ENCODE results near the gene SERPINE1. TPM values are rescaled to one million over a fixed set of nuclear protein-coding genes. Genes with fewer than 3 reads are reported as not detected.
"Not testable (repeated sequence)": the region's sequence is repeated elsewhere in the genome, so short reads cannot be mapped to it uniquely, and the experiment has no call there.

SERPINE1 gene
- total and polyA plus RNA-seq, 3 donors from 2014 or later: 5.6 to 7.6 (median 5.8) TPM

GRCh38 chr7:101089876-101090275, 37.0 kb upstream of the SERPINE1 start:
- H3K36me3 ChIP-seq (ENCODE audit: low read depth, missing control alignments): no peaks in the 10 kb centered on the region
- H3K9me3 ChIP-seq: no peaks in the 10 kb centered on the region
- 82 to 92% methylated on average over 5 to 9 of the region's 9 CpGs for WGBS, 2 donors
- H3K4me3 ChIP-seq: no peak overlapping the region
- no peak for DNase-seq
- no peak overlapping the region for H3K27ac ChIP-seq
- intact Hi-C loops (cut with DNase I; ENCODE audit: low total_unique reads): no loop called here
- no peaks in the 10 kb centered on the region for H3K27me3 ChIP-seq
- H3K4me1 ChIP-seq: peaks cover 14% of the 10 kb centered on the region
- TF ChIP-seq CTCF (IDR thresholded peaks at IDR 0.05) (no peak), POLR2A (IDR thresholded peaks at IDR 0.05) (no peak)

- H3K4me1 ChIP-seq; DNase-seq; H3K36me3 ChIP-seq (ENCODE audit: low read depth, missing control alignments); intact Hi-C loops (cut with DNase I; ENCODE audit: low total_unique reads); H3K27me3 ChIP-seq; H3K27ac ChIP-seq; H3K4me3 ChIP-seq; H3K9me3 ChIP-seq: not testable (repeated sequence)
- 47 to 81% methylated on average over 3 to 29 of the region's 53 CpGs for WGBS, 2 donors
These were observed 34.5 kb upstream of the SERPINE1 start for GRCh38 chr7:101092266-101092905.

- TF ChIP-seq CTCF (IDR thresholded peaks at IDR 0.05) (no peak), POLR2A (IDR thresholded peaks at IDR 0.05) (no peak)
These were observed 33.0 kb upstream of the SERPINE1 start for GRCh38 chr7:101093906-101094305.

GRCh38 chr7:101094376-101094775, 32.5 kb upstream of the SERPINE1 start:
- no peak overlapping the region for H3K4me3 ChIP-seq
- no peaks in the 10 kb centered on the region for H3K9me3 ChIP-seq
- no peaks in the 10 kb centered on the region for H3K36me3 ChIP-seq (ENCODE audit: low read depth, missing control alignments)
- H3K4me1 ChIP-seq: peaks cover under 1% of the 10 kb centered on the region
- intact Hi-C loops (cut with DNase I; ENCODE audit: low total_unique reads): no loop called here
- no peak for TF ChIP-seq CTCF (IDR thresholded peaks at IDR 0.05)
- no peak for TF ChIP-seq POLR2A (IDR thresholded peaks at IDR 0.05)
- 77 to 80% methylated on average over 9 of the region's 9 CpGs for WGBS, 2 donors
- DNase-seq: no peak
- no peak overlapping the region for H3K27ac ChIP-seq
- no peaks in the 10 kb centered on the region for H3K27me3 ChIP-seq

More at GRCh38 chr7:101093906-101094305, 33.0 kb upstream of the SERPINE1 start:
- Histone ChIP-seq H3K27me3 (no peaks in the 10 kb centered on the region), H3K9me3 (no peaks in the 10 kb centered on the region), H3K36me3 (ENCODE audit: low read depth, missing control alignments) (no peaks in the 10 kb centered on the region), H3K27ac (no peak overlapping the region), H3K4me1 (no peaks in the 10 kb centered on the region), H3K4me3 (no peak overlapping the region)
- no peak for DNase-seq
- WGBS, 2 donors: 80 to 88% methylated on average over 4 of the region's 4 CpGs
- intact Hi-C loops (cut with DNase I; ENCODE audit: low total_unique reads): no loop called here

- Histone ChIP-seq H3K36me3 (ENCODE audit: low read depth, missing control alignments) (no peaks in the 10 kb centered on the region), H3K4me3 (no peak overlapping the region), H3K9me3 (no peaks in the 10 kb centered on the region), H3K4me1 (peaks cover 5% of the 10 kb centered on the region), H3K27me3 (no peaks in the 10 kb centered on the region), H3K27ac (no peak overlapping the region)
- peak; percentile 63 for DNase-seq
- 45 to 46% methylated on average over 12 of the region's 12 CpGs for WGBS, 2 donors
- TF ChIP-seq POLR2A (IDR thresholded peaks at IDR 0.05) (no peak), CTCF (IDR thresholded peaks at IDR 0.05) (peak; percentile 18 to 64 (median 51))
- intact Hi-C loops (cut with DNase I; ENCODE audit: low total_unique reads): no loop called here
These were observed 32.0 kb upstream of the SERPINE1 start for GRCh38 chr7:101094791-101095375.
